Neural crest cell (in vitro differentiated cells): Measurements from ENCODE around the gene DIS3L2. TPM values are rescaled to one million over a fixed set of nuclear protein-coding genes. Genes with fewer than 3 reads are reported as not detected.

Experiments
- DNase-seq: peaks from one replicate; pipeline ENCODE4 v3.0.0; 2021; ENCODE audit warnings: low read depth, mixed read lengths, low spot score
- H3K27ac Mint-ChIP-seq: one replicate; pipeline ENCODE4 v1.8.0; 2021; ENCODE audit warnings: mild to moderate bottlenecking, mixed read lengths; ENCODE audit not compliant: unreplicated experiment
- H3K27me3 Mint-ChIP-seq: 2 replicates; pipeline ENCODE4 v1.8.0; 2021; ENCODE audit warnings: low read depth, mild to moderate bottlenecking, mixed read lengths
- H3K36me3 Mint-ChIP-seq: 2 replicates; pipeline ENCODE4 v1.8.0; 2021; ENCODE audit warnings: low read depth, mild to moderate bottlenecking, mixed read lengths
- H3K4me1 Mint-ChIP-seq: 2 replicates; pipeline ENCODE4 v1.8.0; 2021; ENCODE audit warnings: mixed read lengths
- H3K4me3 Mint-ChIP-seq: one replicate; pipeline ENCODE4 v1.8.0; 2021; ENCODE audit warnings: mild to moderate bottlenecking, mixed read lengths
- H3K9me3 Mint-ChIP-seq: 2 replicates; pipeline ENCODE4 v1.8.0; 2021; ENCODE audit warnings: mixed read lengths
- total RNA-seq: library from RNA; stranded (reverse); gene quantifications from 2 replicates; pipeline ENCODE4 v1.2.1, GENCODE V29; 2021
- TF ChIP-seq, protein P1 (sequence below): fragments of 200-600 bp; sonication (generic); conservative IDR thresholded peaks from 2 replicates; pipeline ENCODE4 v1.5.0; 2021; ENCODE audit warnings: antibody characterized with exemption, mild to moderate bottlenecking

The DIS3L2 gene
- total RNA-seq, 1 donor from 2014 or later = 51.9 TPM

DNA sequence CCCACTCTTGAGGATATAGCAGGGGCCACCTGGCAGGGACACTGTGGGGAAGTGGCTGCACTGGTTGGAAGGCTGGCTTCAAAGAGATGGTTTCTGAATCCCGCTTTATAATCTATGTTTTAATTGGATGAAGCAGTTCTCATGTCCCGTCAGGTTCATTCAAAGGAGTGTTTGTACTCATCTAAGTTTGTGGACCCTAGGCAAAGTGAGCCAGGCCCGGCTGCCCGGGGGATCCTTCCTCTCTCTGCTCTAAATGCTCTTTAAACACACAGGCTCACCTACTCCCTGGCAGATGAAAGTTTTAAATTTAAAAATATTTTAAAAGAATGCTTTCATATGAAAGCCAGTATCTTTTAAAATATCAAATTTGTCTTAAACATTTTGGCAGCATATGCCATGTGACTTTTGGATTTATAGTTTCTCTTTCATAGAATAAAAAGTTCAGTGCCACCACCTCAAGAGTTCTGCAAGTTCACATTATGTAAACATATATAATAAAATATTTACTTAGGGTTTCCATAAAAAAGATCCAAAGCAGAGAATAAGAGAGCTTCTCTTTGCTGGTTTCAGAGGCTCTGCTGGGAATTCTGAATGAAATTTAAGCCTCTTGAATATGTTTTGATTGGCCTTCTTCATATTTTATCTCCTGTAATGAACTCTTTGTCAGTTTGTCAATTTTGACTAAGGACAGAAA lies 273.6 kb downstream of the DIS3L2 start:
- Mint-ChIP-seq H3K9me3 (peaks cover 4% of the 10 kb centered on the region), H3K4me3 (no peak overlapping the region), H3K27ac (no peak overlapping the region), H3K4me1 (peaks cover 18% of the 10 kb centered on the region), H3K27me3 (no peaks in the 10 kb centered on the region), H3K36me3 (peaks cover 6% of the 10 kb centered on the region)
- TF ChIP-seq, protein P1, sequence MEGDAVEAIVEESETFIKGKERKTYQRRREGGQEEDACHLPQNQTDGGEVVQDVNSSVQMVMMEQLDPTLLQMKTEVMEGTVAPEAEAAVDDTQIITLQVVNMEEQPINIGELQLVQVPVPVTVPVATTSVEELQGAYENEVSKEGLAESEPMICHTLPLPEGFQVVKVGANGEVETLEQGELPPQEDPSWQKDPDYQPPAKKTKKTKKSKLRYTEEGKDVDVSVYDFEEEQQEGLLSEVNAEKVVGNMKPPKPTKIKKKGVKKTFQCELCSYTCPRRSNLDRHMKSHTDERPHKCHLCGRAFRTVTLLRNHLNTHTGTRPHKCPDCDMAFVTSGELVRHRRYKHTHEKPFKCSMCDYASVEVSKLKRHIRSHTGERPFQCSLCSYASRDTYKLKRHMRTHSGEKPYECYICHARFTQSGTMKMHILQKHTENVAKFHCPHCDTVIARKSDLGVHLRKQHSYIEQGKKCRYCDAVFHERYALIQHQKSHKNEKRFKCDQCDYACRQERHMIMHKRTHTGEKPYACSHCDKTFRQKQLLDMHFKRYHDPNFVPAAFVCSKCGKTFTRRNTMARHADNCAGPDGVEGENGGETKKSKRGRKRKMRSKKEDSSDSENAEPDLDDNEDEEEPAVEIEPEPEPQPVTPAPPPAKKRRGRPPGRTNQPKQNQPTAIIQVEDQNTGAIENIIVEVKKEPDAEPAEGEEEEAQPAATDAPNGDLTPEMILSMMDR = no peak
- no peak for DNase-seq

- DNase-seq = no peak
- Mint-ChIP-seq H3K4me1 (peaks cover 24% of the 10 kb centered on the region), H3K27ac (peak overlapping the region; percentile 53)
Observed at GRCh38 chr2:232235716-232236115, 274.2 kb downstream of the DIS3L2 start.

DNA sequence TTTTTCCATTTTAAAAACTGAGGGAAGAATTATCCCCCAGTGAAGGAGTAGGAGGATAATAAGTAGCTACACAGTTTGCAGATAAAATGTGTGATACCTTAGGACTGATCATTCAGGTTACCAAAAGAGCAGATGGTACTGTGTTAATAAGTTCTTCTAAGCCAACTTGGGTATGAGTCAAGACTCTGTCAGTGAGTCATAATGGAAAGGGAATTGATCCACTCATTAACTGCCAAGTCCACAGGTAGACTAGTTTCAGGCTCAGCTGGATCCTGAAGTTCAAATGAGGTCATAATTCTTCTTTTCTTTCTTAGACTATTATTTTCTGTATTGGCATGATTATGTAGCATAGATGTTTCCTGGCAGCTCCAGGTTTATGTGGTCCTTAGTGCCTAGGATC lies 274.7 kb downstream of the DIS3L2 start:
- Mint-ChIP-seq H3K4me3 (no peak overlapping the region), H3K9me3 (peaks cover 4% of the 10 kb centered on the region), H3K36me3 (peaks cover 6% of the 10 kb centered on the region), H3K27me3 (no peaks in the 10 kb centered on the region), H3K27ac (no peak overlapping the region), H3K4me1 (peaks cover 29% of the 10 kb centered on the region)
- TF ChIP-seq, protein P1 = no peak
- no peak for DNase-seq

More at GRCh38 chr2:232235716-232236115, 274.2 kb downstream of the DIS3L2 start:
- TF ChIP-seq, protein P1 = no peak
- H3K36me3 Mint-ChIP-seq = peaks cover 6% of the 10 kb centered on the region
- H3K27me3 Mint-ChIP-seq = no peaks in the 10 kb centered on the region
- no peak overlapping the region for H3K4me3 Mint-ChIP-seq
- peaks cover 4% of the 10 kb centered on the region for H3K9me3 Mint-ChIP-seq

GRCh38 chr2:232237464-232237863 lies 276.0 kb downstream of the DIS3L2 start:
- H3K27me3 Mint-ChIP-seq = no peaks in the 10 kb centered on the region
- TF ChIP-seq, protein P1 = no peak
- H3K9me3 Mint-ChIP-seq = no peaks in the 10 kb centered on the region
- no peak for DNase-seq
- no peak overlapping the region for H3K4me3 Mint-ChIP-seq
- peaks cover 6% of the 10 kb centered on the region for H3K36me3 Mint-ChIP-seq
- peak overlapping the region; percentile 72 for H3K27ac Mint-ChIP-seq
- H3K4me1 Mint-ChIP-seq = peaks cover 24% of the 10 kb centered on the region

- TF ChIP-seq, protein P1 = no peak
- Mint-ChIP-seq H3K9me3 (no peaks in the 10 kb centered on the region), H3K36me3 (peaks cover 6% of the 10 kb centered on the region), H3K4me3 (no peak overlapping the region), H3K27me3 (no peaks in the 10 kb centered on the region), H3K4me1 (peaks cover 23% of the 10 kb centered on the region), H3K27ac (peak overlapping the region; percentile 72)
- no peak for DNase-seq
Observed at GRCh38 chr2:232238108-232238507, 276.6 kb downstream of the DIS3L2 start.
